CD4-positive, alpha-beta memory T cell (primary cell): Measurements from ENCODE around the gene RPN2. TPM values are rescaled to one million over a fixed set of nuclear protein-coding genes. Genes with fewer than 3 reads are reported as not detected.
A peak's percentile ranks its signal among the peaks of the same experiment; 100 is the strongest.

Source experiments
- CTCF ChIA-PET: fragments of 350-600 bp; sonication (Branson Sonifier 250); formaldehyde crosslinking; loops from one replicate; lab custom pipeline; 2021; ENCODE audit warnings: inconsistent platforms; ENCODE audit not compliant: partially characterized antibody; lab: Charles Lee
- POLR2A ChIA-PET: fragments of 350-600 bp; sonication (Branson Sonifier 250); formaldehyde crosslinking; loops from one replicate; lab custom pipeline; 2021; ENCODE audit not compliant: partially characterized antibody; lab: Charles Lee
- DNase-seq, 5 donors: peaks; one replicate each; pipeline versions ENCODE4 v3.0.0 to v3.0.0-alpha.2; 2020 to 2022; ENCODE audit warnings: mixed read lengths in 1 of 5
- H3K27ac ChIP-seq: one replicate; pipeline ENCODE4 v1.7.0; 2013; ENCODE audit warnings: low read depth, low read length
- H3K27me3 ChIP-seq: 2 replicates; pipeline ENCODE4 v1.7.0; 2013; ENCODE audit warnings: mild to moderate bottlenecking, low read length, moderate library complexity; ENCODE audit not compliant: insufficient read depth
- H3K36me3 ChIP-seq: 2 replicates; pipeline ENCODE4 v1.7.0; 2013; ENCODE audit warnings: mild to moderate bottlenecking, low read length, moderate library complexity; ENCODE audit not compliant: insufficient read depth
- H3K4me1 ChIP-seq: 2 replicates; pipeline ENCODE4 v1.7.0; 2013; ENCODE audit warnings: mild to moderate bottlenecking, low read length, moderate library complexity; ENCODE audit not compliant: insufficient read depth
- H3K4me3 ChIP-seq, 2 donors: one replicate each; pipeline ENCODE4 v1.7.0; 2013; ENCODE audit warnings: low read length in 2 of 2, mild to moderate bottlenecking in 1 of 2
- H3K9me3 ChIP-seq, 2 donors: one replicate each; pipeline ENCODE4 v1.7.0; 2013; ENCODE audit warnings: low read length in 2 of 2, control low read depth in 1 of 2; ENCODE audit not compliant: control insufficient read depth in 1 of 2
- H3K27ac Mint-ChIP-seq, 7 donors: one replicate each; pipeline ENCODE4 v1.8.0; 2020 to 2021; ENCODE audit warnings: mixed read lengths in 7 of 7, mild to moderate bottlenecking in 6 of 7, inconsistent platforms in 3 of 7, moderate library complexity in 3 of 7
- H3K27me3 Mint-ChIP-seq, 2 donors: one replicate each; pipeline ENCODE4 v1.8.0; 2020 to 2021; ENCODE audit warnings: mixed read lengths in 2 of 2
- H3K36me3 Mint-ChIP-seq, 2 donors: one replicate each; pipeline ENCODE4 v1.8.0; 2020 to 2021; ENCODE audit warnings: mixed read lengths in 2 of 2, inconsistent platforms in 1 of 2, mild to moderate bottlenecking in 1 of 2
- H3K4me1 Mint-ChIP-seq, 4 donors: one replicate each; pipeline ENCODE4 v1.8.0; 2020 to 2021; ENCODE audit warnings: mixed read lengths in 4 of 4, mild to moderate bottlenecking in 1 of 4
- H3K4me3 Mint-ChIP-seq, 8 donors: one replicate each; pipeline ENCODE4 v1.8.0; 2020 to 2021; ENCODE audit warnings: mixed read lengths in 8 of 8, mild to moderate bottlenecking in 7 of 8, moderate library complexity in 6 of 8, inconsistent platforms in 3 of 8
- H3K9me3 Mint-ChIP-seq, 8 donors: one replicate each; pipeline ENCODE4 v1.8.0; 2020 to 2021; ENCODE audit warnings: mixed read lengths in 8 of 8, mild to moderate bottlenecking in 5 of 8, inconsistent platforms in 3 of 8, moderate library complexity in 1 of 8
- intact Hi-C: fragments of 100-400 bp; cut with micrococcal nuclease; formaldehyde crosslinking; loops from one replicate; pipeline ENCODE4 v1.15.1; 2023
- polyA plus RNA-seq, 2 donors: library from polyadenylated mRNA; unstranded; fragments of 300-500 nt; fragmentation: Illumina TruSeq; gene quantifications; one replicate each; pipeline ENCODE4 v1.2.3, GENCODE V29; 2021
- total RNA-seq, 2 experiments: library from RNA; stranded (reverse); gene quantifications; one replicate each; pipeline ENCODE4 v1.2.3, GENCODE V29; 2021

The RPN2 gene
- total and polyA plus RNA-seq, 4 experiments from 2014 or later = 125 to 349 (median 192) TPM

DNA sequence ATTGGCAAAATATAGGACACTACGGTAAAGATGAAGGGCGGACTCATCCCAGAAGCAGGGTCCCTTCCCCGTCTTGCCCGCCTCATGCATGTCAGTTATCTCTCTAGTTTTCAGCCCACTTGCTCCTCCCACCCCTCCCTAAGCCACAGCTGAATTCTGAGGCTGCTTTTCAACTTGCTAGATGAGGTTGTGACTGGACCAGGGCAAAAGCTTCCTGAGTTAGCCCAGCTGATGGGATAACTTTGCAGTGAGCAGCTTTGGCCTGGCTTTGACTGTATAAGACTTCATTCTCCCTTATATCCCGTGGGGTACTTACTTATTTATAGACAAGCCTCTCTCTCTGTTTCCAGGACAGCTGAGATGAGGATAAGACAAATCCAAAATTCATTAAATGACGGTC lies 59.3 kb downstream of the RPN2 start:
- Mint-ChIP-seq H3K27me3 (no peaks in the 10 kb centered on the region), H3K4me3 (no peak overlapping the region), H3K9me3 (no peaks in the 10 kb centered on the region), H3K36me3 (peaks cover 85 to 93% of the 10 kb centered on the region in 2 donors), H3K27ac (no peak overlapping the region), H3K4me1 (no peaks in the 10 kb centered on the region)
- H3K9me3 ChIP-seq = no peaks in the 10 kb centered on the region
- ChIA-PET CTCF (no interaction called here), POLR2A (no interaction called here)
- intact Hi-C loops = no loop called here
- DNase-seq = no peak
- no peak overlapping the region for H3K4me3 ChIP-seq
- H3K36me3 ChIP-seq = peaks cover 89% of the 10 kb centered on the region
- no peak overlapping the region for H3K27ac ChIP-seq
- no peaks in the 10 kb centered on the region for H3K4me1 ChIP-seq
- H3K27me3 ChIP-seq = no peaks in the 10 kb centered on the region

- no peak overlapping the region for H3K4me3 Mint-ChIP-seq
- no peaks in the 10 kb centered on the region for H3K4me1 Mint-ChIP-seq
- peaks cover 84% of the 10 kb centered on the region for H3K36me3 ChIP-seq
- ChIA-PET CTCF (no interaction called here), POLR2A (no interaction called here)
- no peaks in the 10 kb centered on the region for H3K27me3 ChIP-seq
- H3K4me1 ChIP-seq = no peaks in the 10 kb centered on the region
- no peaks in the 10 kb centered on the region for H3K9me3 ChIP-seq
- peak overlapping the region in 1 of 7 donors; percentile 46 for H3K27ac Mint-ChIP-seq
- intact Hi-C loops = no loop called here
- peaks cover 85 to 92% of the 10 kb centered on the region in 2 donors for H3K36me3 Mint-ChIP-seq
- no peak for DNase-seq
- no peaks in the 10 kb centered on the region for H3K27me3 Mint-ChIP-seq
- H3K27ac ChIP-seq = no peak overlapping the region
- H3K4me3 ChIP-seq = no peak overlapping the region
- no peaks in the 10 kb centered on the region for H3K9me3 Mint-ChIP-seq
Observed at GRCh38 chr20:37238935-37239451, 59.9 kb downstream of the RPN2 start.

DNA sequence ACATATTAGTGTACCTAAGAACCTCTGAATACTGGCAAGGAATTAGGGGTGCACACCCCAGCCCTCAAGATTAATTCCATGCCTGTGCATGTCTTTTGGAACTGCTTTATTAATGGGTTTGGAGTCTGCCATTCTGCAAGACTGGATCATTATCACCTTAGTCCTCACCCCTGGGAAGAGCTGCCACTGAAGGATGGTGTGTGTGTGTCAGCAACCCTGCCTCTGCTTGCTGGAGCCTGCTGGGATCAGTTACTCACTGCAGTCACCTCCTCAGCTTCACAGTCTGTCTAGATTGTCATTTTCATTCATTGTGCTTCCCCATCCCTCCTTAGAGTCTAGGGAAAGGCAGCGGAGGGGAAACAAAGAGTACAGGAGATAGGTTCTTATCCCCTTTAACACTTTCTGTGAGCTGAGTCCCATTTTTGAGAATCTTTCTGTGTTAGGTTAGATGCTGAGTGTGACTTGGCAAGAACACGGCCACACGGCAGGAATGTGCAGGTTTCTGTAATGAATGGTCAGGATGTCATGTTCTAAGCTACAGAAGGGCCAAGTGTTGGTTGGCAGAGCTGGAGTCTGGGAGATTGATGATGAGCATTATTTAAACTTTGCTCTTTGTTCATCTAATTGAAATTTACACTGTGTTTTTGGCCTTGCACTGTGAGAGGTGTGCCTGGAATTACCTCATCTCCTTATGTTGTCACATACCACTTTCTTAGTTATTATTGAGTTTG lies 61.4 kb downstream of the RPN2 start:
- ChIA-PET POLR2A (no interaction called here), CTCF (interaction anchor here (1.5 kb wide), 1 partner anchor 39 kb away, joined by 4 read pairs; no protein-coding TSS in a partner anchor)
- Histone ChIP-seq H3K36me3 (peaks cover 71% of the 10 kb centered on the region), H3K4me3 (no peak overlapping the region), H3K9me3 (no peaks in the 10 kb centered on the region), H3K4me1 (no peaks in the 10 kb centered on the region), H3K27ac (no peak overlapping the region), H3K27me3 (no peaks in the 10 kb centered on the region)
- Mint-ChIP-seq H3K27me3 (no peaks in the 10 kb centered on the region), H3K4me1 (no peaks in the 10 kb centered on the region), H3K27ac (peak overlapping the region in 1 of 7 donors; percentile 29), H3K36me3 (peaks cover 74 to 88% of the 10 kb centered on the region in 2 donors), H3K9me3 (no peaks in the 10 kb centered on the region), H3K4me3 (no peak overlapping the region)
- intact Hi-C loops = no loop called here
- no peak for DNase-seq

- intact Hi-C loops = no loop called here
- no peak overlapping the region for H3K4me3 Mint-ChIP-seq
- no peaks in the 10 kb centered on the region for H3K27me3 Mint-ChIP-seq
- ChIA-PET CTCF (no interaction called here), POLR2A (no interaction called here)
- H3K9me3 Mint-ChIP-seq = no peaks in the 10 kb centered on the region
- Histone ChIP-seq H3K9me3 (no peaks in the 10 kb centered on the region), H3K36me3 (peaks cover 53% of the 10 kb centered on the region), H3K27me3 (no peaks in the 10 kb centered on the region), H3K27ac (no peak overlapping the region), H3K4me3 (no peak overlapping the region), H3K4me1 (no peaks in the 10 kb centered on the region)
- no peak for DNase-seq
- H3K4me1 Mint-ChIP-seq = no peaks in the 10 kb centered on the region
- H3K36me3 Mint-ChIP-seq = peaks cover 58 to 71% of the 10 kb centered on the region in 2 donors
- H3K27ac Mint-ChIP-seq = peak overlapping the region in 1 of 7 donors; percentile 66
Observed at GRCh38 chr20:37242503-37242902, 63.4 kb downstream of the RPN2 start.

DNA sequence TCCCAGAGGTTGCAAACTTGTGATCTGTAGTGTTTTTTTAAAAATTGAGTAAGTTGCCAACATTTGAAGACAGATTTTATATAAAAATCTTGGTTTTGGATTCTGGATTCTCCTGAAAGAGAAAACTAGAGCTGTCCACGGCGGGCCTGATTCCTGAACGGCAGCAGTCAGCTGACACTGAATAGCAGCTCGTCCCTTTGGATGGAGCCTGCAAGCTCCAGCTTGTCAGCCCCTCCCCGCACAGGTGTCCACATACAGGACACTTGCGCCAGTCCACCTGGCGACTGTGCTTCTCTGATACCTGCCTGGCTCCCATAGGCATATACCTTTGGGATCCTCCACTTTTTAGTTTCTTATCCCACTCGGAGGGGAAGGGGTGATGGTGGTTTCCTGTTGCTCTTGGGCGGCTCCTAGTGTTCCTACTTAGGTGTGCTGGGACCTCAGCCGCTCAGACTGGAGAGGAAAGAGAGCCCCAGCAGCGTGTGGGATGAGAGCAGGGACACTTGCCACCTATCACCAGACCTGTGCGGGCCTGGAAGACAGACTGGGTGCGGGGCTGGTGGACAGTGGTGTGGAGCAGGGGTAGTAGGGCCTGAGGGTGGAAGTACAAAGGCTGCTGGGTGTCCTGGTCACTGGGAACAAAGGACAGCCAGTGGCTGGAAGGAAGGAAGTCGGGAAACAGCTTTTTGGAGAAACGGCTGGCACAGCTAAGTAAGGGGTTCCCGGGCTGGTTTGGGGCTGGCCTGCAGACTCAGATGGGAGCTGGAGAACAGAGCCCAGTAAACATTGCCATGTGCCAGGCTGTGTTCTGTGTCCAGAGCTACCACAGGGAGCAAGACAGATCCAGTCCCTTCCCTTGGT lies 64.2 kb downstream of the RPN2 start:
- Histone ChIP-seq H3K4me1 (no peaks in the 10 kb centered on the region), H3K9me3 (no peaks in the 10 kb centered on the region), H3K27ac (no peak overlapping the region), H3K36me3 (peaks cover 45% of the 10 kb centered on the region), H3K4me3 (no peak overlapping the region), H3K27me3 (no peaks in the 10 kb centered on the region)
- Mint-ChIP-seq H3K36me3 (peaks cover 54 to 68% of the 10 kb centered on the region in 2 donors), H3K4me3 (no peak overlapping the region), H3K27ac (peak overlapping the region in 3 of 7 donors; percentile 9 to 66 (median 36)), H3K4me1 (no peaks in the 10 kb centered on the region), H3K9me3 (no peaks in the 10 kb centered on the region), H3K27me3 (no peaks in the 10 kb centered on the region)
- CTCF ChIA-PET = no interaction called here
- intact Hi-C loops = no loop called here
- POLR2A ChIA-PET = no interaction called here
- no peak for DNase-seq

GRCh38 chr20:37243937-37244571 lies 64.9 kb downstream of the RPN2 start:
- Mint-ChIP-seq H3K27me3 (no peaks in the 10 kb centered on the region), H3K4me1 (no peaks in the 10 kb centered on the region), H3K36me3 (peaks cover 46 to 61% of the 10 kb centered on the region in 2 donors), H3K27ac (no peak overlapping the region), H3K4me3 (no peak overlapping the region), H3K9me3 (no peaks in the 10 kb centered on the region)
- CTCF ChIA-PET = interaction anchor here (0.8 kb wide), 1 partner anchor 291 kb away, joined by 3 read pairs; no protein-coding TSS in a partner anchor
- Histone ChIP-seq H3K4me3 (no peak overlapping the region), H3K27me3 (no peaks in the 10 kb centered on the region), H3K36me3 (peaks cover 39% of the 10 kb centered on the region), H3K27ac (no peak overlapping the region), H3K9me3 (no peaks in the 10 kb centered on the region), H3K4me1 (no peaks in the 10 kb centered on the region)
- POLR2A ChIA-PET = no interaction called here
- no peak for DNase-seq
- intact Hi-C loops = no loop called here

- ChIA-PET CTCF (interaction anchor here (0.8 kb wide), 1 partner anchor 290 kb away, joined by 3 read pairs; no protein-coding TSS in a partner anchor), POLR2A (no interaction called here)
- Histone ChIP-seq H3K9me3 (no peaks in the 10 kb centered on the region), H3K27ac (no peak overlapping the region), H3K36me3 (peaks cover 35% of the 10 kb centered on the region), H3K4me3 (no peak overlapping the region), H3K27me3 (no peaks in the 10 kb centered on the region), H3K4me1 (no peaks in the 10 kb centered on the region)
- Mint-ChIP-seq H3K27me3 (no peaks in the 10 kb centered on the region), H3K27ac (no peak overlapping the region), H3K4me1 (no peaks in the 10 kb centered on the region), H3K36me3 (peaks cover 41 to 56% of the 10 kb centered on the region in 2 donors), H3K4me3 (no peak overlapping the region), H3K9me3 (no peaks in the 10 kb centered on the region)
- DNase-seq = no peak
- intact Hi-C loops = no loop called here
Observed at GRCh38 chr20:37244572-37244957, 65.4 kb downstream of the RPN2 start.
